Retina (tissue), 1 donor: ENCODE data around the gene HEMGN.
"Not testable (repeated sequence)": the region's sequence is repeated elsewhere in the genome, so short reads cannot be mapped to it uniquely, and the experiment has no call there.

Experiments used
- DNase-seq: peaks from one replicate; pipeline ENCODE4 v3.0.0-alpha.2; 2016

HEMGN gene, protein sequence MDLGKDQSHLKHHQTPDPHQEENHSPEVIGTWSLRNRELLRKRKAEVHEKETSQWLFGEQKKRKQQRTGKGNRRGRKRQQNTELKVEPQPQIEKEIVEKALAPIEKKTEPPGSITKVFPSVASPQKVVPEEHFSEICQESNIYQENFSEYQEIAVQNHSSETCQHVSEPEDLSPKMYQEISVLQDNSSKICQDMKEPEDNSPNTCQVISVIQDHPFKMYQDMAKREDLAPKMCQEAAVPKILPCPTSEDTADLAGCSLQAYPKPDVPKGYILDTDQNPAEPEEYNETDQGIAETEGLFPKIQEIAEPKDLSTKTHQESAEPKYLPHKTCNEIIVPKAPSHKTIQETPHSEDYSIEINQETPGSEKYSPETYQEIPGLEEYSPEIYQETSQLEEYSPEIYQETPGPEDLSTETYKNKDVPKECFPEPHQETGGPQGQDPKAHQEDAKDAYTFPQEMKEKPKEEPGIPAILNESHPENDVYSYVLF

DNA sequence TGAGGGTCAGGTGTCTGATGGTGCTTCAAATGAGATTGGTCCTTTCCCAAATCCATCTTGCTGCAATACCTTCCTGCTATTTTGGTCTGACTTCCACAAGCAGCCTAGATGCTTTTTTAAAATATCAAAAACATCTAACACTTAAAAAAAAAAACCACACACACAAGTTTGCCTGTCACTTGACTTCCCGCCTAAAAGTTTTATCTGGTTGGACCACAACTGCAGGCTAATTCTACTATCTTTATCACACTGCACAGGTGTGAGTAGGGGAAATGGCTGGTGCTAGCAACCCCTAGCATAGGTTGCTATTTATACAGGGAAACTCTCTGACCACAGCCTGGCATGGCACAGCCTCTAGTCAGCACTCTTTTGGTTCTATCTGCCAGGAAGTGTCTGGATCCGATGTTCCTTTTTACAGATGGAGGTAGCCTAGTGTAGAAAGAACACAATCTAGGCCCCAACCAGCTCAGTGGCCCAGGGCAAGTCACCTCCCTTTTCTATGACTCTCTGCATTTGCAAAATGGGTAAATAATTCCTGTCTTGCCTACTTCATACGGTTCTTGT, at the start of gene HEMGN:
TSS of gene HEMGN (minus strand) at position 92 of the 564 bp plus-strand sequence. CDS start at position 56, 36 bp downstream.
- no peak for DNase-seq

DNA sequence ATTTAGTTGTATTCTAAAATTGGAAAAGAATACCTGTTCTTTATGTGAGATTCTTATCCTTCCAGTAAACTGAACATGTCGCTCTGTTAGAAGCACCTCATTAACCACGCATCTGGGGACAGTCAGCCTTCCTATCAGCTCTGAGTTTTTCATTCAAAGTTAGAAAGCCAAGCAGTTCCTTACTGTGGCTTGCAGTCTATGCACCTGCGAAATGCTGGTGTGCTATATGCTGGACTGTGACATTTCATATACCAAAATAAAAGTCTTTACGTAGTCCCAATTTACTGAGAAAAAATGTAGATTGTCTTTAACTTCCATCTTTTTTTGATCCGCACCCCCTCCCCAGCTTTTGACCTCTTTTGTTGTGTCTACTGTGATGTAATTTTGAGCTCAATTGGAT, 49.5 kb upstream of the HEMGN start:
- DNase-seq: no peak

DNA sequence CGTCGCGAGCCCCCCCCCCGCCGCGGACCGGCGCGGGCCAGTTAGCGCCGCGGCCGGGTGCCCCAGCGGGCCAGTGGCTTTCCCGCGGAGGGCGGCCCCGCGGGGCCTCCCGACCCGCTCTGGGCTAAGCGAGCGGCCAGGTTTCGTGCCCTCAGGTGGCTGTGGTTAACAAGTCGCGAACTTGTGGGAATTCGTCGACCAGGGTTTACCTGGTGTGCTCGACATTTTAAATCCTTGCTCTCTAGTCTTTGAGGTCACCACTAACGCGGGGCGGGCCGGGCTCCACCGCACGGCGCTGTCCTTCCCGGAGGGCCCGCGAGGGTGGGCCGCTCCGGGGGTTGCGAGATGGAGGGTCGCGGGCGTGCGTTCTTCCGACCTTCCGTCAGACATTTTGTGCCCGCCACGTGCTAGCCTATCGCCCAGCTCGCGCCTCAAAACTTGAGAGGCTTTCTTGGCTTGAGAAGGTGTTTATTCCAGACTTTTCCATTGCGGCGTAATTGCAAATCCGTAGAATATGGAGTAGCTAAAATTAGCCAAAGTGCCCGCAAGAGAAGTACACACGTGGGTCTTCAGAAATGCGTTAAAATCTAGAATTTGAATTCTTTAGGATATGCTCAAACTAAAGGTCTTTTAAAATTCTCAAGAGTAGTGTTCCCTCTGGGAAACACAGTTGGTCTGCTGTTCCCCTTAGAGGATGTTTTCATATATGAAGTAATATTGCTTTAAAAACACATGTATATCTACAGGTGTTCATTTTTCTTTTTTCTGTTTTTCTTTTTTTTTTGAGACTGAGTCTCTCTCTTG, 47.3 kb upstream of the HEMGN start:
- DNase-seq: peak; percentile 76

DNA sequence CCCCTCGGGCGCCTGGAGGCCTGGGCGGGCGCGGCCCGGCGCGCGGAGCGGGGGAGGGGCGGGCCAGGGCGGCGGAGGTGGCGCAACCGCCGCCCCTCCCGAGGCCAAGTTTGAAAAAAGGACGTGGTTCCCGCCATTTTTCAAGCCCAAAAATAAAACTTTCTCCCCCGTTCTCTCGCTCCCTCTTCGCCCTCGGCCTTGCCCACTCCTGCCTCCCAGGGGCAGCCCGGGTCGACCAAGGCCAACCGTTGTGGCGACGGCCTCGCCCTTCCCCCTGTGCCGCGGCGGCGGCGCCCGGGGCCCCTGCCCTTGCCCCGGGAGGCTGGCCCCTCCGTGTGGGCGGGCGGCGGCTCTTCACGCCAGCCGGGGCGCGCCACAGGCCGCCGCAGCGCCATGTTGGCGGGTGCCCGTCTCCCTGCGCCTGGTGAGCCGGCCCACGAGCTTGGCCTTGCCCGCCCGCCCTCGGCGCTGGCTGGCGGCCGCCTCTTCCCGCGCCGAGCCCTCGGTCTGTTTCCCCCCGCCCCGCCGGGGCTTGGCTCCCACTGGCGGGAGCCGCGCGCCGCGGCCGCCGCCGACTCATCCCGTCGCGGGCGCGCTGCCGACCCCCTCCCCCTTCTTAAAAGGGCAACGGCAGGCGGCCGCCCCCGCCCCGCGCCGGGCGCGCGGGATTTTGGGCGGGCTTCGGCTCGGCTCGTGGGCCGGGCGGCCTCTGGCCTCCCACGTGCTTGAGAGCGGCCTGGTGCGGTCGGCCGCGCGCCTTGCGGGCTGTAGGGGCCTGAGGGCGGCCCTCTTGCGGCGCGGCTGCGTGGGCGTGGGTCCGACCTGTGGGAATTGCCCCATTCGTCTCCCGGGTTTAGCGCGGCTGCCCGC, 46.5 kb upstream of the HEMGN start:
- peak; percentile 75 for DNase-seq

DNA sequence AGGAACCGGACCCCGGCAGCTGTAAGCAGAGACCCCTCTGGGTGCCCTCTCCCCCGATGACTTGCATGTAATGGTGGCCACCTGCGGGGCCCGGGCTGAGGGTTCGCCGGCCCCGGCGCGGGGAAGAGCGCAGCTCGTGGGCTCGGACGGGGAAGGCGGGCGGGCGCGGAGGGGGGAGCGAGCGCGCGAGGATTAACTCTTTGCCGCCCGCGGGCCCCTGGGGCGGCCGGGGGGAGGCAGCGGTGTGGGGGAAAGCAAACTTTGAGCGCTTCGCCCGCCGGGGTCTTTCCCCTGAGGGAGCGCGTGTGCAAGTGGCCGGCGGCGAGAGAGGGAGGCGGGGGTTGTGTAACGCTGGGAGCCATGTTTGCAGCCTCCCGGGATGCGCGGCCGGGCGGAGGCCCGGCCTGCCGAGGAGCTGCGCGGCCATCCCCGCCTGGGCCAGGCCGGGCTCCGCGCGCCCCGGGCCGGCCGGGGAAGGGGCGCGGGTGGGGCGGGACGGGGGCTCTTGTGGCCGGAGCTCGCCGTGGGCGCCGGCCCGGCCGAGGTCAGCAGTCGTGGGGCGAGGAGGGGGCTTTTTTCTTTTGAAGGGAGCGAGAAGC, 45.7 kb upstream of the HEMGN start:
- DNase-seq: peak; percentile 87

DNA sequence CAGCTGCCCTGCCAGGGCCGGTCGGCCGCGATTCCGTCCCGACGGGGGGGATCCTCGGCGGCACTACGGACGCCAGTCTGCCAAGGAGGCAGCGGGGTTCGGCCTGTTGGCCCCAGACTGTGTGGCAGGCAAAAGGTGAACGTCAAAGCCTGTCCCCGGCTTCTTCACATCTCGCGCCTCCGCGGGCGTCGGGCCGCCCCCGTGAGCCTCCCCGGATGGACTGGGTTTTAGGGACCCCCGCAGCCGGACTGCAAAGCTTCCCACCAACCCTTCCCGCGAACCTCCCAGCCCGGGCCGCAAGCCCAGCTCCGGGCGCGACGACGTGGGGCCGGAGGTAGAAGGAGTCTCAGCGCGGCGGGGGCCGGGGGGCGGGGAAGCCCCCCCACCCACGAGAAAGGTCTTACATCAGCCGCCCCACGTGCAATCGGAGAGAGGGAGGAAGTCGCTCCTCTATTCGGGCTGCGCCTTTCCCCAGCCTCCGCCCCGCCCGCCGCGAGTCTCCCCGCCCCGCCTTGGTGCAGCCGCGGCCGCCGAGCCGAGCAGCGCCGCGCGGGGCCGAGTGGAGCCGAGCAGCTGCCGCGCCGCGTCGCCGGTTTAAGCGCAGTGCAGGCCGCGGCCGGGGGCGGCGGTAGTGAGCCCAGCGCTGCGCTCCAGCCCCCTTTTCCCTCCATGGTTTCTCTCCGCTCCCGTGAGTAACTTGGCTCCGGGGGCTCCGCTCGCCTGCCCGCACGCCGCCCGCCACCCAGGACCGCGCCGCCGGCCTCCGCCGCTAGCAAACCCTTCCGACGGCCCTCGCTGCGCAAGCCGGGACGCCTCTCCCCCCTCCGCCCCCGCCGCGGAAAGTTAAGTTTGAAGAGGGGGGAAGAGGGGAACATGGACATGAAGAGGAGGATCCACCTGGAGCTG, 45.0 kb upstream of the HEMGN start, which contains the start of gene ANP32B:
TSS of gene ANP32B (plus strand) at position 659 of the 906 bp plus-strand sequence. CDS start at position 874, 215 bp downstream.
- DNase-seq: peak; percentile 97

DNA sequence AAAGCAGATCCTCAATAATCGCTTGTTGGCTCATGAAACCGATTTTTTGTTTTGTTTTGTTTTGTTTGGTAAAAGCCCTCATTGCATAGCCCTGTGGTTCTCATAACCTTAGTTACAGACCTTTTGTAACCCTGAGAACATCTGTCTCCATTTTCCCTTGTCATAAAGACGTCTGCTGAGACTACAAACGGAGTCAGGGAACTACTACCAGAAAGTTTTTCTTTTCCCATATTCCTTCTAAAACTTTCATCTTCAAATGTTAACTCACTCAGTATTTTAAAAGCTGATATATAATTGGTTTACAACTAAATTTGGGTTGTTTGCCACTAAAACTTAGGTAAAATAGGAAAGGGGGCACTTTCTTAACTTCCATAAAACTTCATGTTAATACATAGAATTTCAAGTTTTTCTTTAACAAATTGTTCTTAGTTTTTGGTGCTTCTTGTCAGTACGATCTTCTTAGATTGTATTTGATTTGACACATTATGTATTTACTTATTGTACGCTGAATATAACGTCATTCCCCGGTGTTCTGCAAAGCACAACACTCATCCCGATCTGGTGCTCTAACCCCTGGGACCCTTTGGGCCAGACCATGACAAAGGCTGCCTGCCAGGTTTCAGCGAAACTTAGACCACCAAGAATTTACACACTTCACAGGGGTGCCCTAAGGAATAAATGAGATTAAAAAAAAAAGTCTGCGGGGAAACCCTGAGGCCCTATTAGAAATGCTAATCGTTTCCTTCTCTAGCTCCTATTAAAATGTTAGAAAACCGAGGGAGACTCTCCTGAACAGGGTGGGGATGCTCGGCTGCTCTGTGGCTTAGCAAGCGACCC, 44.1 kb upstream of the HEMGN start:
- no peak for DNase-seq

DNA sequence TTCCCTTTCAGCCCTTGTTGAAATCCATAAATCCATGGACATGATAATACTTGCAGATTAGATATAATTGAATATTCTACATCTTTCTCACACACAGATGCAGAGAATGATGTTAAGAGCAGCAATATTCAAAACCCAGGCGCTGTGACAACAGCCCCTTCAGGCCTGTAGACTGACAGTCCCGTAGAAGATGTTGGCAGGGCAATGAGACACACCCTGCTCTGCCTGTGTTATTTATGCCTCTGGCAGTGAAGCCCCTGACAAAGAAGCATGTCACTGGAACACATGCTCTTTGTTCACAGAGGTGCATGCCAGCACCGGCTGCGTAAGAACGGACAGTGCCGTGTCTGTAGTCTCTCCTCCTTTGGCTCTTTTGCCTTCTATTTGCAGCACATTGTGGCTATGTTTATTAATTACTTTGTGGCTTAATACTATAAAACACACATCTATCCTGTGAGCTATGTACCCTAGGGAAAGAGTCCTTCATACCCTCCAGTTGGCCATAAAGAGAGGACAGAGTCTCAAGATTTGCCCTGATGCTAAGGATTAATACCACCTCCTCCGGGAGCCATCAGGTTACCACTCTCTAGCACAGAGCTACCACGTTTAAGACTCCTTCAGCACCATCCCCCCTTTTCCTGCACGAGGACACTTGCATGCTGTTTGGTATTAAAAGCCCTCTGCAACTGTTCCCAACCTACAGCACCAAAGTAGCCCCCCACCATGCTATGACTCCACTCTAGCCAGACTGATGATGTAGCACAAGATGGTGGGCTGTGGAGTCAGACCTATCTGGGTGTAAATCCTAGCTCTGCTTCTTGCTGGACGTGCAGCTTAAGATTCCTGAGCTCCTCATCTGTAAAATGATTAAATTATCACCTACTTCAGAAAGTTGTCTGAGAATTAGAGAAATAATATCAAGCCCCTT, 43.2 kb upstream of the HEMGN start:
- peak; percentile 46 for DNase-seq

DNA sequence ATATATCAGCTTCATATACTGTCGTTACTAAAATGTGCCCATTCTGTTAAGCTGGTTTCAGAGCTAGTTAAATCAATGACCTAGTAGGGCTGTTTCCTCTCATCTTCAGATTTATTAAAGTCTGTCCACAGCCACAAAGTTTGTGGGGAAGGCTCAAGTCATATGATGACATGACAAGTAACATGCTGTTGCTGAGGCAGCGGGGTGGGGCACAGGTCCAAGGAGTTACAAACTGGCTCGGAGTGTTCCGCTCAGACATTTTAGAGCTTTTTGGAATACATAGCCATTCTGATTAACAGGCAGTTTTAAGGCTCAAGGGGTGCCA, 42.5 kb upstream of the HEMGN start:
- no peak for DNase-seq

DNA sequence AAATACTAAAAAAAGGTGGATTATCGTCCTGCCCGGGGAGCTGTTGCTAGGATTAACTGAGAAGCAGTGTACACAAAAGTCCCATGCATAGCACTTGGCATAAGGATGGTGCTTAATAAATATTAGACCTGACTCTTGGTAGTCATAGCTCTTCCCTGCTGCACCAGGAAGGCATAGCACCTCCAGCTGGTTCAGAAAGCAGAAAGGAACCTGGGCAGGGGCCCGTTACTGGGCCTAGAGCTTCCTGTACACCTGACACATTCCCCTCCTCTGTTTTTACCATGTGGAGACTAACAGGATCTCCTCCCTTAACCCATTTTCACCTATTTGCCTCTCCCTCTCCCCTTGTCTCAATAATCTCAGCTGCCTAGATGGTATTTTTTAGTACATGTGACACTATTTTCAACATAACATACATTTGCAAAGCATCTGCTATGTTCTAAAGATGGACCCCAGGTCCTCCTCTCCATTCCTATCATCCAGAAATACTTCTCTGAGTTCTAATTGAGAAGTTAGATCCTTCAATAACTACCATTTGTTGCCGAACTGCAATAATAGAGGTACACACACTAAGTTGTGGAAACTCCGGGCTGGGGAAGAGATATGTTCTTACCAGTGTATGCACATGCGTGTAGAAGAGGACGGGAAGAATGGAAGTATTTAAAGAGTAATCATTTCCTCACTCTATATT, 42.0 kb upstream of the HEMGN start:
- no peak for DNase-seq

DNA sequence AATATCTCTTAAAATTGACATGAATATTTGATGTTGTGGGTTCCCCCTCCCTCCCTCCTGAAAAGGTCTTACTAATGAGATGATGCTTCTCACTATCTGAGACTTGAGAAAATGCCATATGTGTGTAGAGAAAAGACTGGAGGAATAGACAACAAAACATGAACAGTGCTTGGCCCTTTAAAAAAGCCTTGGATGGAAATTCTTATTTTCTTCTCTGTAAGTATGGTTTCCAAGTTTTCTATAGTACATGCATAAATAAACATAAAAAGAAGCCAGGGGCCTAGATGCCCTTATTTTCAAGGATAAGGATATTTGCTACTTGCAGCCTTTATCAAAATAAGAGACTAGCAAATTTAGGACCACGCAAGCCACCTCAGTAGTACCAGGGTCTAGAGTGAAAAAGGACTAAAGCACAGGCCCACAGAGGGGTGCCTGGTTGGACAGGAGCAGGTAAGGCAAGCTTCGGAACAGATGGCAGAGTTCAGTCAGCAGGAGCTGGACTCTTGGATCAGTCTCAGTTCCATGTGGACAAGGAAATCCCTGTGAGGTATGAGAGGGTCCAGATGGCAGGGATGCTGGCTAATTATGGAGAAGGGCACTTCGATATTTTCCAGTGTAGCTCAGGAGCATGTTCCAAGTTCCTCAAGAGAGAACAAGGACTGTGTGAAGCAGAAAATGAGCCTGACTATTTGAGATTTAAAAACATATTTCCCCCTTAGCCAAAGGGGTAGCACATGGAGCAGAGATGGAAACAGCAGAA, 40.6 kb upstream of the HEMGN start:
- peak; percentile 20 for DNase-seq

DNA sequence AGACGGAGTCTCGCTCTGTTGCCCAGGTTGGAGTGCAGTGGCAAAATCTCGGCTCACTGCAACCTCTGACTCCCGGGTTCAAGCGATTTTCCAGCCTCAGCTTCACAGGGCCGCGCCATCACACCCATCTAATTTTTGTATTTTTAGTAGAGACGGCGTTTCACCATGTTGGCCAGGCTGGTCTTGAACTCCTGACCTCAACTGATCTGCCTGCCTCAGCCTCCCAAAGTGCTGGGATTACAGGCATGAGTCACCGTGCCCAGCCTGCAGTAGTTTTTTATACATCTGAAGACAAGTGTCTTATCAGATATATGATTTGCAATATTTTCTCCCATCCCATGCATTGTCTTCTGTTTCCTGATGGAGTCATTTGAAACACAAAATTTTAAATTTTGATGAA, 38.7 kb upstream of the HEMGN start:
- DNase-seq: not testable (repeated sequence)

DNA sequence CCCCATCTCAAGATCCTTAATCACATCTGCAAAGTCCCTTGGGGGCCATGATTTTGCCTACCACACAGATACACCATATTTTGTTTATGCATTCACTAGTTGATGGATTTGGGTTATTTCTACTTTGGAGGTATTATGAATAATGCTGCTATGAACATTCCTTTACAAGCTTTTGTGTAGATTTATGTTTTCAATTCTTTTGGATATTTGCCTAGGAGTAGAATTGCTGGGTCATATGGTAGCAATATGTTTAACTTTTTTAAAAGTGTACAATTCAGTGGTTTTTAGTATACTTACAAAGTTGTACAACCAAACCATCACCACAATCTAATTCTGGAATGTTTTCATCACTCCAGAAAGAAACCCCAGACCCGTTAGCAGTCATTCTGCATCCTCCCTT, 37.4 kb upstream of the HEMGN start:
- no peak for DNase-seq

DNA sequence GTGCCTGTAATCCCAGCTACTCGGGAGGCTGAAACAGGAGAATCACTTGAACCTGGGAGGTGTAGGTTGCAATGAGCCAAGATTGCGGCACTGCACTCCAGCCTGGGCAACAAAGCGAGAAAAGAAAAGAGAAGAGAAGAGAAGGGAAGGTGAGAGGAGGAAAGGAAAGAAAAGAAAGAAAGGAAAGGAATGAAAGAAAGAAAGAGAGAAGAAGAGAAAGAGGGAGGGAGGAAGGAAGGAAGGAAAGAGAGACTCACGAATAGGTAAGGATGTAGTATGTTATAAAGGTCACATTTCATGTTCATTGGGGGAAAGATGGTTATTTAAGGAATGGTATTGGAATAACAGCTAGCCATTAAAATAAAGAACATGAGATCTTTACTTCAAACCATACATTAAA, 34.8 kb upstream of the HEMGN start:
- DNase-seq: no peak

DNA sequence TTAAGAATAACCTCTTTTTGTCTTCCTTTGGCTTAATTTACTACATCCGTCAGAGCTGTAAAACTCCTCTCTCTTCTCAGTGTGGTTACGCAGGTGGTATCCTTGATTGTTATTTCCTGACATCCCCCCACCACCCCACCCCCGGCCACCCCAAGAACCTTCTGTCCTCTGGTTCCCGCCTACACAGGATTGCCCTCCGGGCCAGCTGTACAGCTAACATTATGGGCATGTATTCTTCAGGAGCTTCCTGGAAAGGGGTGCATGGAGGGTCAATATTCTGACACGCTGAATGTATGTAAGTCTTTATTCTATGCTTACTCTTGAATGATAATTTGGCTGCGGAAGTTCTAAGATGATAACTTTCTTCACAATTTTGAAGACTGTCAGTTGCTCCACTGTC, 32.2 kb upstream of the HEMGN start:
- DNase-seq: no peak

DNA sequence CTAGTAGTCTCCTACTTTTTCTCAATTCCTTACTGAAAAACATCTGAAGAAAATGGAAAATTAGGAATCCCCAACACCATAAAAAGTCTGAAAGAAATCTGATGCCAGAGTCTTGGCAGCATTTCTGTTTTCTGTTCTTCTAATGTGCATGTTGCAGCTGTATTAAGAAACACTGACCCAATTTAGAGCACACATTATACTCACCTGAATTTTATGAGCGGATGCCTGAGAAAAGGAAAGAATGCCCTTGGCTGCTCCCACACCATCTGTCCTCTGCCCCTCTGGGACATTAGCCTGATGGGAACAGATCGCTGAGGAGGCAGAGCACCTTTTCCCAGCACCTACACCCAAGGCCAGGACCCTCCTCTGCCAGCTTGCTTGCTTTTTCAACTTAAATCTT, 31.0 kb upstream of the HEMGN start:
- no peak for DNase-seq

DNA sequence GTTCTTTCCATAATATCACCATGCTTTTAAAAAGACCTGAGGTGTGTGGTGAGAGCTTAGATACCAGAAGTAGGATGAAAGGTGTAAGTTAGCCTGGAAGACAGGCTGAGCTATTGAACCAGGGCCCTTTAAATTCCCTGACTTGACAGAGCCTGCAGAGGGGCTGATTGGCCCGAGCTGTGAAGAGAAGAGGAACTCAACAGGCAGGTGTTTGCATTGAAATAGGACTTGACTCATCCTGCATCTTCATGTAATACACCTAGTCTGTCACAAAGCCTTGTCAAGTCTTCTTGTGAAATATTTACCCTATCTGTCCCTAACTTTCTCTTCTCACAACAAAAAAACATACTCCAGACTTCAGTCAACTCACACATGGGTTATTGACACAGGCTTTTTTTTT, 28.5 kb upstream of the HEMGN start:
- no peak for DNase-seq

DNA sequence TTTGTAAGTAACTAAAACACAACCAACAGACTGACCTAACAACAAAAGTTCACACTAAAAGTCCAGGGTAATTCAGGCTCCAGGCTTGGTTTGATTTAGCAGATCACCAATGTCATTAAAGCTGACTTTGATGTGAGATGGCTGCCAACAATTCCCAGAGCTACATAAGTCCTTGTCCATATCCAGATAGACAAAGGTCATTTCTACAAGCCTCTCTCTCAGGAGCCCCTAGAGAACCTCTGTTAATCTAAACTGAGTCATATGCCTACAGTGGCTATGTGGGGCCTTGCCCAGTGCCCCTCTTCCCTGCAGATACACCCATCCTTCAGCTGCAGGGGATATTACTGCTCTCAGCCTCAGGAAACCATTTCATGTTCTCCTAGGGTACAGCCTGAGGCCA, 26.9 kb upstream of the HEMGN start:
- DNase-seq: no peak
